HCT116 (cell line): ENCODE data around the gene CELF4. TPM values are rescaled to one million over a fixed set of nuclear protein-coding genes. Genes with fewer than 3 reads are reported as not detected.

Source experiments
- ATAC-seq: fragments of 200-7000 bp; cut with Tn5 transposase; 2 replicates; pipeline ENCODE4 v1.9.1; 2020; ENCODE audit warnings: mild to moderate bottlenecking, moderate library complexity
- BruUV-seq: library from RNA; stranded (reverse); fragments of 400-500 nt; replicated peaks from 2 replicates; lab custom pipeline; 2021; lab: Mats Ljungman, UMichigan
- CTCF ChIA-PET: fragments of 300-600 bp; sonication (Branson Sonifier 250); formaldehyde crosslinking; loops from one replicate; lab custom pipeline; 2021; ENCODE audit warnings: antibody characterized with exemption; lab: Charles Lee
- POLR2A ChIA-PET: fragments of 300-600, 350-600 bp; sonication (Branson Sonifier 250); formaldehyde crosslinking; loops from one replicate; lab custom pipeline; 2021; ENCODE audit warnings: antibody characterized with exemption; lab: Charles Lee
- RAD21 ChIA-PET, 2 experiments: fragments of 300-600 bp; sonication (Branson Sonifier 250); formaldehyde crosslinking; loops; one replicate each; lab custom pipeline; 2023; ENCODE audit warnings: low total read pairs in 2 of 2; ENCODE audit not compliant: uncharacterized antibody in 2 of 2, unreplicated experiment in 2 of 2, low non-redundant PET in 1 of 2; lab: Charles Lee
- DNase-seq: peaks from one replicate; pipeline ENCODE4 v3.0.0-alpha.2; 2010; ENCODE audit warnings: low read depth, low spot score
- H2AFZ ChIP-seq: fragments of 200-600 bp; shearing (Covaris generic), sonication (generic); 2 replicates; pipeline ENCODE4 v1.6.1; 2017; ENCODE audit warnings: low read depth, mixed run types, mixed read lengths, antibody characterized with exemption, low read length; ENCODE audit not compliant: poor library complexity, severe bottlenecking
- H3K27ac ChIP-seq: 2 replicates; pipeline ENCODE4 v1.5.1; 2012; ENCODE audit warnings: low read depth, low read length
- H3K27me3 ChIP-seq: fragments of 200-600 bp; sonication (generic); 2 replicates; pipeline ENCODE4 v1.6.1; 2016; ENCODE audit warnings: mixed run types, low read length, mixed read lengths; ENCODE audit not compliant: insufficient read depth
- H3K36me3 ChIP-seq, 2 experiments: fragments of 200-500 bp in 1 of 2; fragments of 200-600 bp in 1 of 2; sonication (Bioruptor generic) in 1 of 2; sonication (generic) in 1 of 2; 2 replicates each; pipeline versions ENCODE4 v1.5.1 to v1.6.1; 2014 to 2016; ENCODE audit warnings: low read length in 2 of 2, inconsistent platforms in 1 of 2, mixed read lengths in 1 of 2, mixed run types in 1 of 2; ENCODE audit not compliant: insufficient read depth in 2 of 2, control insufficient read depth in 1 of 2
- H3K4me1 ChIP-seq, 2 experiments: fragments of 200-600 bp in 1 of 2; sonication (generic) in 1 of 2; 2 replicates each; pipeline versions ENCODE4 v1.5.1 to v1.6.1; 2012 to 2017; ENCODE audit warnings: low read length in 2 of 2, inconsistent platforms in 1 of 2, mild to moderate bottlenecking in 1 of 2, mixed read lengths in 1 of 2, mixed run types in 1 of 2, moderate library complexity in 1 of 2; ENCODE audit not compliant: insufficient read depth in 2 of 2, control insufficient read depth in 1 of 2
- H3K4me2 ChIP-seq: fragments of 200-600 bp; sonication (generic); 2 replicates; pipeline ENCODE4 v1.6.1; 2017; ENCODE audit warnings: mixed run types, low read length, mixed read lengths
- H3K4me3 ChIP-seq, 2 experiments: fragments of 200-600 bp in 1 of 2; sonication (generic) in 1 of 2; replicated peaks in 1 of 2; 2 replicates each; pipeline ENCODE4 v1.5.1; 2011 to 2016; ENCODE audit warnings: low read length in 2 of 2, control low read depth in 1 of 2, low read depth in 1 of 2, mild to moderate bottlenecking in 1 of 2, mixed read lengths in 1 of 2, mixed run types in 1 of 2
- H3K79me2 ChIP-seq: fragments of 200-600 bp; sonication (generic); 2 replicates; pipeline ENCODE4 v1.6.1; 2017; ENCODE audit warnings: mild to moderate bottlenecking, mixed run types, low read length, moderate library complexity, mixed read lengths; ENCODE audit not compliant: insufficient read depth
- H3K9ac ChIP-seq: fragments of 200-600 bp; sonication (generic); 2 replicates; pipeline ENCODE4 v1.6.1; 2016; ENCODE audit warnings: low read length, mixed read lengths
- H3K9me2 ChIP-seq: fragments of 200-600 bp; sonication (generic), shearing (Covaris generic); 2 replicates; pipeline ENCODE4 v1.6.1; 2017; ENCODE audit warnings: mixed run types, mild to moderate bottlenecking, moderate library complexity; ENCODE audit not compliant: insufficient read depth
- H3K9me3 ChIP-seq, 2 experiments: fragments of 200-500 bp in 1 of 2; fragments of 200-600 bp in 1 of 2; sonication (Bioruptor generic) in 1 of 2; sonication (generic) in 1 of 2; 2 replicates each; pipeline ENCODE4 v1.6.1; 2014 to 2017; ENCODE audit warnings: low read length in 2 of 2, mixed read lengths in 2 of 2, inconsistent platforms in 1 of 2, low read depth in 1 of 2, mild to moderate bottlenecking in 1 of 2, mixed run types in 1 of 2, moderate library complexity in 1 of 2; ENCODE audit not compliant: control insufficient read depth in 1 of 2, insufficient read depth in 1 of 2
- H4K20me1 ChIP-seq: fragments of 200-600 bp; sonication (generic), shearing (Covaris generic); 2 replicates; pipeline ENCODE4 v1.6.1; 2017; ENCODE audit warnings: mixed run types, mild to moderate bottlenecking, moderate library complexity; ENCODE audit not compliant: insufficient read depth
- ATF3 ChIP-seq: IDR thresholded peaks from 2 replicates; pipeline ENCODE4 v1.6.1; 2012
- CBX3 ChIP-seq: IDR thresholded peaks from 2 replicates; pipeline ENCODE4 v1.6.1; 2012; ENCODE audit warnings: low read depth
- CEBPB ChIP-seq: IDR thresholded peaks from 2 replicates; pipeline ENCODE4 v1.6.1; 2012; ENCODE audit warnings: low read depth
- CTCF ChIP-seq, 3 experiments: fragments of 200-600 bp in 1 of 3; sonication (generic) in 1 of 3; IDR thresholded peaks in 2 of 3; conservative IDR thresholded peaks in 1 of 3; 2 replicates each; pipeline ENCODE4 v1.5.1; 2012 to 2017; ENCODE audit warnings: low read depth in 2 of 3, low read length in 2 of 3, antibody characterized with exemption in 1 of 3, borderline replicate concordance in 1 of 3, control low read depth in 1 of 3, mild to moderate bottlenecking in 1 of 3, mixed read lengths in 1 of 3, mixed run types in 1 of 3, moderate library complexity in 1 of 3; ENCODE audit not compliant: insufficient read depth in 1 of 3
- ELF1 ChIP-seq: IDR thresholded peaks from 2 replicates; pipeline ENCODE4 v1.6.1; 2012; ENCODE audit warnings: low read depth, borderline replicate concordance
- EZH2 ChIP-seq: fragments of 200-600 bp; sonication (generic); IDR thresholded peaks from 2 replicates; pipeline ENCODE4 v1.6.1; 2017; ENCODE audit warnings: antibody characterized with exemption, mixed run types
- EZH2phosphoT487 ChIP-seq: fragments of 200-600 bp; IDR thresholded peaks from 2 replicates; pipeline ENCODE4 v1.6.1; 2018; ENCODE audit warnings: antibody characterized with exemption, borderline replicate concordance
- JUND ChIP-seq: IDR thresholded peaks from 2 replicates; pipeline ENCODE4 v1.6.1; 2012
- MAX ChIP-seq: IDR thresholded peaks from 2 replicates; pipeline ENCODE4 v1.6.1; 2012
- POLR2A ChIP-seq: IDR thresholded peaks from 2 replicates; pipeline ENCODE4 v1.7.0; 2011; ENCODE audit warnings: borderline replicate concordance; ENCODE audit not compliant: insufficient read depth, insufficient read length; ENCODE audit errors: extremely low read depth
- RAD21 ChIP-seq: IDR thresholded peaks from 2 replicates; pipeline ENCODE4 v1.6.1; 2012; ENCODE audit warnings: low read depth, mild to moderate bottlenecking
- REST ChIP-seq: IDR thresholded peaks from 2 replicates; pipeline ENCODE4 v1.6.1; 2012; ENCODE audit warnings: low read depth
- SIN3A ChIP-seq: IDR thresholded peaks from 2 replicates; pipeline ENCODE4 v1.6.1; 2012; ENCODE audit warnings: low read depth
- SP1 ChIP-seq: IDR thresholded peaks from 2 replicates; pipeline ENCODE4 v1.6.1; 2012; ENCODE audit warnings: low read depth
- SRF ChIP-seq: IDR thresholded peaks from 2 replicates; pipeline ENCODE4 v1.6.1; 2012; ENCODE audit warnings: low read depth
- TCF7L2 ChIP-seq: IDR thresholded peaks from 2 replicates; pipeline ENCODE4 v1.7.0; 2011; ENCODE audit warnings: borderline replicate concordance, inconsistent platforms; ENCODE audit not compliant: insufficient read depth, insufficient read length; ENCODE audit errors: extremely low read depth
- YY1 ChIP-seq: IDR thresholded peaks from 2 replicates; pipeline ENCODE4 v1.6.1; 2011; ENCODE audit warnings: low read length, low read depth, moderate library complexity, mild to moderate bottlenecking; ENCODE audit not compliant: insufficient replicate concordance; ENCODE audit errors: extremely low read depth
- ZBTB33 ChIP-seq: IDR thresholded peaks from 2 replicates; pipeline ENCODE4 v1.6.1; 2011; ENCODE audit warnings: mild to moderate bottlenecking, low read length, moderate library complexity; ENCODE audit not compliant: insufficient replicate concordance; ENCODE audit errors: extremely low read depth
- ZFX ChIP-seq: fragments of 450-650 bp; IDR thresholded peaks from 2 replicates; pipeline ENCODE4 v1.6.1; 2017
- ZNF274 ChIP-seq: fragments of 200-500 bp; sonication (Bioruptor generic); IDR thresholded peaks from 2 replicates; pipeline ENCODE4 v1.6.1; 2014; ENCODE audit warnings: mild to moderate bottlenecking, low read depth, low read length, inconsistent platforms
- intact Hi-C: fragments of 100-400 bp; cut with micrococcal nuclease; formaldehyde crosslinking; loops from 2 replicates; pipeline ENCODE4 v1.10.0; 2022
- total RNA-seq: library from RNA; stranded (reverse); gene quantifications from one replicate; pipeline ENCODE4 v1.2.1, GENCODE V29; 2021; ENCODE audit not compliant: unreplicated experiment

Gene CELF4
- total RNA-seq, 1 experiment from 2014 or later = not detected

- POLR2A ChIA-PET = no interaction called here
- Histone ChIP-seq H3K9me3 (no peaks in the 10 kb centered on the region), H2AFZ (no peak overlapping the region), H3K4me1 (no peaks in the 10 kb centered on the region), H3K4me3 (no peak overlapping the region), H3K9me2 (no peaks in the 10 kb centered on the region), H3K36me3 (no peaks in the 10 kb centered on the region), H3K27ac (no peak overlapping the region), H3K79me2 (no peaks in the 10 kb centered on the region), H4K20me1 (no peaks in the 10 kb centered on the region), H3K27me3 (peaks cover 55% of the 10 kb centered on the region), H3K4me2 (no peak overlapping the region), H3K9ac (no peak overlapping the region)
- RAD21 ChIA-PET = no interaction called here
- ATAC-seq = no peak
- BruUV-seq = no TSS peak
- no peak for TF ChIP-seq REST
- no peak for TF ChIP-seq MAX
- no peak for TF ChIP-seq SRF
- no peak for TF ChIP-seq ZFX
- no peak for TF ChIP-seq YY1
- no peak for TF ChIP-seq ELF1
- TF ChIP-seq RAD21 = no peak
- no peak for TF ChIP-seq TCF7L2
- no peak for TF ChIP-seq SP1
- TF ChIP-seq CTCF (IDR thresholded peaks at IDR 0.05 in 2 of 3, conservative IDR thresholded peaks at IDR 0.05 in 1 of 3; ENCODE audit: borderline replicate concordance in 1 of 3, insufficient read depth in 1 of 3, low read depth in 2 of 3, low read length in 2 of 3) = no peak
- TF ChIP-seq ZNF274 = no peak
- no peak for TF ChIP-seq ATF3
- TF ChIP-seq CBX3 = no peak
- TF ChIP-seq EZH2phosphoT487 = no peak
- TF ChIP-seq ZBTB33 = no peak
- no peak for TF ChIP-seq JUND
- no peak for TF ChIP-seq CEBPB
- no peak for TF ChIP-seq EZH2
- TF ChIP-seq SIN3A = no peak
- no peak for TF ChIP-seq POLR2A
- CTCF ChIA-PET = no interaction called here
- intact Hi-C loops = no loop called here
- DNase-seq = no peak
These were observed 74.1 kb downstream of the CELF4 start for GRCh38 chr18:37491526-37491925.
